Measurements from ENCODE around the gene OR2T6. TPM values are rescaled to one million over a fixed set of nuclear protein-coding genes. Genes with fewer than 3 reads are reported as not detected.
"Not testable (repeated sequence)": the region's sequence is repeated elsewhere in the genome, so short reads cannot be mapped to it uniquely, and the experiment has no call there.

OR2T6 gene
- polyA plus RNA-seq, 3 donors: not detected

GRCh38 chr1:248434913-248435312 lies 59.4 kb downstream of the OR2T6 start:
- WGBS (ENCODE audit: insufficient coverage): no CpG with 5 or more reads among the region's 6 CpGs

GRCh38 chr1:248436303-248436702 lies 60.8 kb downstream of the OR2T6 start:
- H3K9me3 Mint-ChIP-seq; H4K20me1 ChIP-seq (ENCODE audit: insufficient read depth, low read length); H3K36me3 ChIP-seq (replicated peaks in 1 of 2; ENCODE audit: control insufficient read depth in 1 of 2, insufficient read depth in 2 of 2, low read length in 2 of 2); H3K4me3 ChIP-seq (replicated peaks in 1 of 3; ENCODE audit: low read depth in 2 of 3, low read length in 3 of 3); H3K27ac ChIP-seq (ENCODE audit: low read depth in 1 of 2, low read length in 2 of 2); H3K36me3 Mint-ChIP-seq; H3K4me1 Mint-ChIP-seq; H3K79me2 ChIP-seq (ENCODE audit: insufficient read depth, low read length); H3K27me3 Mint-ChIP-seq (ENCODE audit: low read depth in 3 of 3); H3K27ac Mint-ChIP-seq; H3K4me3 Mint-ChIP-seq; H3K4me1 ChIP-seq (ENCODE audit: control insufficient read depth in 1 of 2, insufficient read depth in 2 of 2, low read length in 2 of 2); H3K9me3 ChIP-seq (replicated peaks in 1 of 2; ENCODE audit: control insufficient read depth in 1 of 2, insufficient read depth in 1 of 2, low read length in 2 of 2); H3K27me3 ChIP-seq (ENCODE audit: control insufficient read depth in 2 of 2, insufficient read depth in 2 of 2, low read length in 2 of 2); intact Hi-C loops (cut with micrococcal nuclease); H3K4me2 ChIP-seq (replicated peaks; ENCODE audit: extremely low read depth, low read length, poor library complexity, severe bottlenecking); H3K9ac ChIP-seq (ENCODE audit: insufficient read depth, low read length, poor library complexity, severe bottlenecking); H2AFZ ChIP-seq (ENCODE audit: insufficient read depth, low read depth, low read length, poor library complexity, severe bottlenecking); DNase-seq: not testable (repeated sequence)
- 100% methylated on average over 1 of the region's 3 CpGs for WGBS (ENCODE audit: insufficient coverage)

More at GRCh38 chr1:248434913-248435312, 59.4 kb downstream of the OR2T6 start:
- H4K20me1 ChIP-seq (ENCODE audit: insufficient read depth, low read length); H3K4me2 ChIP-seq (replicated peaks; ENCODE audit: extremely low read depth, low read length, poor library complexity, severe bottlenecking); H3K27me3 ChIP-seq (ENCODE audit: control insufficient read depth in 2 of 2, insufficient read depth in 2 of 2, low read length in 2 of 2); H3K36me3 Mint-ChIP-seq; H3K4me3 Mint-ChIP-seq; intact Hi-C loops (cut with micrococcal nuclease); H3K9me3 ChIP-seq (replicated peaks in 1 of 2; ENCODE audit: control insufficient read depth in 1 of 2, insufficient read depth in 1 of 2, low read length in 2 of 2); H3K4me1 ChIP-seq (ENCODE audit: control insufficient read depth in 1 of 2, insufficient read depth in 2 of 2, low read length in 2 of 2); H3K27ac ChIP-seq (ENCODE audit: low read depth in 1 of 2, low read length in 2 of 2); DNase-seq; H3K36me3 ChIP-seq (replicated peaks in 1 of 2; ENCODE audit: control insufficient read depth in 1 of 2, insufficient read depth in 2 of 2, low read length in 2 of 2); H3K4me3 ChIP-seq (replicated peaks in 1 of 3; ENCODE audit: low read depth in 2 of 3, low read length in 3 of 3); H2AFZ ChIP-seq (ENCODE audit: insufficient read depth, low read depth, low read length, poor library complexity, severe bottlenecking); H3K27ac Mint-ChIP-seq; H3K4me1 Mint-ChIP-seq; H3K9me3 Mint-ChIP-seq; H3K9ac ChIP-seq (ENCODE audit: insufficient read depth, low read length, poor library complexity, severe bottlenecking); H3K79me2 ChIP-seq (ENCODE audit: insufficient read depth, low read length); H3K27me3 Mint-ChIP-seq (ENCODE audit: low read depth in 3 of 3): not testable (repeated sequence)

DNA sequence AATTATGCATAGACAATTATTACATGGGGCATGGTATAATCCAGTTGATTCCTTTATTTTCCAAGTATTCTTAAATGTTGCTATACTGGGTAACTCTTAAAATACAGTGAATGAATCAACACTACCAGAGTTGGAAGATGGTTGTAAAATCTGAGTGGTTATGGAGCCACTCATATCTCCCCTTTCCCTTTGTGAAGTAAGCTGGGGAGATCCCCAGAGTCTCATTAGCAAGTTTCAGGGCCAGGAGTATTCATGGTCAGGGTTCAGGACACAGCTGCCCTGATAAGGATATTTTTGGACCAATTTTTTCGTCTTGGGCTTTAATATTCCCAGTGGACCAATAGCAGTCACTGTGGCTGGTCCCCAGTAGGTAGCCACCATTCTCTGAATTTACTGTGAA lies 63.1 kb downstream of the OR2T6 start:
- H3K27me3 ChIP-seq (ENCODE audit: control insufficient read depth in 2 of 2, insufficient read depth in 2 of 2, low read length in 2 of 2); H3K4me3 ChIP-seq (replicated peaks in 1 of 3; ENCODE audit: low read depth in 2 of 3, low read length in 3 of 3); H3K79me2 ChIP-seq (ENCODE audit: insufficient read depth, low read length); H3K27ac ChIP-seq (ENCODE audit: low read depth in 1 of 2, low read length in 2 of 2); H3K4me1 ChIP-seq (ENCODE audit: control insufficient read depth in 1 of 2, insufficient read depth in 2 of 2, low read length in 2 of 2); H3K4me1 Mint-ChIP-seq; DNase-seq; H3K27ac Mint-ChIP-seq; H4K20me1 ChIP-seq (ENCODE audit: insufficient read depth, low read length); H3K9me3 ChIP-seq (replicated peaks in 1 of 2; ENCODE audit: control insufficient read depth in 1 of 2, insufficient read depth in 1 of 2, low read length in 2 of 2); H3K27me3 Mint-ChIP-seq (ENCODE audit: low read depth in 3 of 3); H3K9me3 Mint-ChIP-seq; H3K4me2 ChIP-seq (replicated peaks; ENCODE audit: extremely low read depth, low read length, poor library complexity, severe bottlenecking); intact Hi-C loops (cut with micrococcal nuclease); H3K9ac ChIP-seq (ENCODE audit: insufficient read depth, low read length, poor library complexity, severe bottlenecking); H3K36me3 Mint-ChIP-seq; H3K36me3 ChIP-seq (replicated peaks in 1 of 2; ENCODE audit: control insufficient read depth in 1 of 2, insufficient read depth in 2 of 2, low read length in 2 of 2); H3K4me3 Mint-ChIP-seq; H2AFZ ChIP-seq (ENCODE audit: insufficient read depth, low read depth, low read length, poor library complexity, severe bottlenecking): not testable (repeated sequence)
- no CpG with 5 or more reads among the region's 1 CpG for WGBS (ENCODE audit: insufficient coverage)

GRCh38 chr1:248439283-248439682 lies 63.7 kb downstream of the OR2T6 start:
- DNase-seq; H3K27me3 Mint-ChIP-seq (ENCODE audit: low read depth in 3 of 3); intact Hi-C loops (cut with micrococcal nuclease); H4K20me1 ChIP-seq (ENCODE audit: insufficient read depth, low read length); H3K27me3 ChIP-seq (ENCODE audit: control insufficient read depth in 2 of 2, insufficient read depth in 2 of 2, low read length in 2 of 2); H3K9me3 Mint-ChIP-seq; H3K9ac ChIP-seq (ENCODE audit: insufficient read depth, low read length, poor library complexity, severe bottlenecking); H3K4me3 Mint-ChIP-seq; H3K9me3 ChIP-seq (replicated peaks in 1 of 2; ENCODE audit: control insufficient read depth in 1 of 2, insufficient read depth in 1 of 2, low read length in 2 of 2); H3K27ac Mint-ChIP-seq; H3K4me2 ChIP-seq (replicated peaks; ENCODE audit: extremely low read depth, low read length, poor library complexity, severe bottlenecking); H2AFZ ChIP-seq (ENCODE audit: insufficient read depth, low read depth, low read length, poor library complexity, severe bottlenecking); H3K4me1 ChIP-seq (ENCODE audit: control insufficient read depth in 1 of 2, insufficient read depth in 2 of 2, low read length in 2 of 2); H3K36me3 ChIP-seq (replicated peaks in 1 of 2; ENCODE audit: control insufficient read depth in 1 of 2, insufficient read depth in 2 of 2, low read length in 2 of 2); H3K27ac ChIP-seq (ENCODE audit: low read depth in 1 of 2, low read length in 2 of 2); H3K4me1 Mint-ChIP-seq; H3K4me3 ChIP-seq (replicated peaks in 1 of 3; ENCODE audit: low read depth in 2 of 3, low read length in 3 of 3); H3K79me2 ChIP-seq (ENCODE audit: insufficient read depth, low read length); H3K36me3 Mint-ChIP-seq: not testable (repeated sequence)
- 89% methylated on average over 2 of the region's 5 CpGs for WGBS (ENCODE audit: insufficient coverage)

Measured in CD14-positive monocyte (primary cell).